COLO829 (cell line): ENCODE data around the gene SPATA33.

Experiments
- DNase-seq: peaks from one replicate; pipeline ENCODE4 v3.0.0; 2012; ENCODE audit warnings: low spot score

SPATA33 gene

GRCh38 chr16:89657442-89658220 is at the start of gene SPATA33, which contains the start of gene CHMP1A:
SPATA33 (plus strand) TSS chr16:89657836; CDS start chr16:89657912, 76 bp downstream.
CHMP1A (minus strand) TSS chr16:89657708; CDS start chr16:89657588, 120 bp downstream.
- DNase-seq: peak; percentile 84

GRCh38 chr16:89607937-89608740 is 49.5 kb upstream of the SPATA33 start:
- DNase-seq: no peak

GRCh38 chr16:89610108-89610453 is 47.6 kb upstream of the SPATA33 start:
- no peak for DNase-seq

GRCh38 chr16:89612415-89613166 is 45.0 kb upstream of the SPATA33 start:
- no peak for DNase-seq

- DNase-seq: no peak
Measured at GRCh38 chr16:89613231-89613953, 44.2 kb upstream of the SPATA33 start, which contains the start of gene DPEP1. DPEP1 (plus strand) TSS chr16:89613642; CDS start chr16:89630411, 16,769 bp downstream.

GRCh38 chr16:89613954-89614459 is 43.6 kb upstream of the SPATA33 start:
- DNase-seq: no peak

GRCh38 chr16:89615176-89615575 is 42.5 kb upstream of the SPATA33 start:
- DNase-seq: no peak

GRCh38 chr16:89615596-89616090 is 42.0 kb upstream of the SPATA33 start:
- no peak for DNase-seq

- DNase-seq: no peak
Measured at GRCh38 chr16:89616623-89617022, 41.0 kb upstream of the SPATA33 start.

GRCh38 chr16:89617036-89617435 is 40.6 kb upstream of the SPATA33 start:
- DNase-seq: no peak

- no peak for DNase-seq
Measured at GRCh38 chr16:89618109-89618998, 39.3 kb upstream of the SPATA33 start.

GRCh38 chr16:89619840-89620239 is 37.8 kb upstream of the SPATA33 start:
- DNase-seq: no peak

- no peak for DNase-seq
Measured at GRCh38 chr16:89620406-89620841, 37.2 kb upstream of the SPATA33 start.

- no peak for DNase-seq
Measured at GRCh38 chr16:89621136-89621697, 36.4 kb upstream of the SPATA33 start.

GRCh38 chr16:89621698-89622409 is 35.8 kb upstream of the SPATA33 start:
- no peak for DNase-seq

GRCh38 chr16:89623511-89624261 is 34.0 kb upstream of the SPATA33 start:
- DNase-seq: no peak

- DNase-seq: no peak
Measured at GRCh38 chr16:89624777-89625761, 32.6 kb upstream of the SPATA33 start.
